ENCODE data around the gene ANKMY2. TPM values are rescaled to one million over a fixed set of nuclear protein-coding genes. Genes with fewer than 3 reads are reported as not detected.

ANKMY2 gene
- total RNA-seq, 1 donor from 2014 or later = 11.3 TPM

- DNase-seq = no peak
- H3K27me3 Mint-ChIP-seq = no peaks in the 10 kb centered on the region
- intact Hi-C loops (cut with micrococcal nuclease) = no loop called here
- no peak for ATAC-seq (ENCODE audit: low read depth)
- H3K36me3 Mint-ChIP-seq (ENCODE audit: low read depth) = no peaks in the 10 kb centered on the region
- no peak overlapping the region for H3K4me3 Mint-ChIP-seq
- H3K27ac Mint-ChIP-seq = no peak overlapping the region
- H3K9me3 Mint-ChIP-seq = no peaks in the 10 kb centered on the region
- CTCF ChIA-PET = no interaction called here
- no peaks in the 10 kb centered on the region for H3K4me1 Mint-ChIP-seq
- POLR2A ChIA-PET = no interaction called here
- TF ChIP-seq CTCF (IDR thresholded peaks at IDR 0.05) = no peak
Observed at GRCh38 chr7:16590424-16590823, 55.1 kb downstream of the ANKMY2 start.

GRCh38 chr7:16589881-16590280, 55.7 kb downstream of the ANKMY2 start:
- H3K9me3 Mint-ChIP-seq = no peaks in the 10 kb centered on the region
- ChIA-PET CTCF (no interaction called here), POLR2A (no interaction called here)
- DNase-seq (no peak), ATAC-seq (ENCODE audit: low read depth) (no peak)
- H3K4me1 Mint-ChIP-seq = no peaks in the 10 kb centered on the region
- no peak overlapping the region for H3K4me3 Mint-ChIP-seq
- TF ChIP-seq CTCF (IDR thresholded peaks at IDR 0.05) = no peak
- H3K27ac Mint-ChIP-seq = no peak overlapping the region
- intact Hi-C loops (cut with micrococcal nuclease) = no loop called here
- H3K36me3 Mint-ChIP-seq (ENCODE audit: low read depth) = no peaks in the 10 kb centered on the region
- no peaks in the 10 kb centered on the region for H3K27me3 Mint-ChIP-seq

- H3K27me3 Mint-ChIP-seq = no peaks in the 10 kb centered on the region
- H3K36me3 Mint-ChIP-seq (ENCODE audit: low read depth) = no peaks in the 10 kb centered on the region
- DNase-seq (no peak), ATAC-seq (ENCODE audit: low read depth) (no peak)
- H3K9me3 Mint-ChIP-seq = no peaks in the 10 kb centered on the region
- ChIA-PET POLR2A (no interaction called here), CTCF (interaction anchor here (1.4 kb wide), 1 partner anchor 23 kb away, joined by 5 read pairs; no protein-coding TSS in a partner anchor)
- intact Hi-C loops (cut with micrococcal nuclease) = no loop called here
- H3K4me3 Mint-ChIP-seq = no peak overlapping the region
- no peak for TF ChIP-seq CTCF (IDR thresholded peaks at IDR 0.05)
- no peak overlapping the region for H3K27ac Mint-ChIP-seq
- H3K4me1 Mint-ChIP-seq = no peaks in the 10 kb centered on the region
Observed at GRCh38 chr7:16587790-16588189, 57.8 kb downstream of the ANKMY2 start.

- intact Hi-C loops (cut with micrococcal nuclease) = no loop called here
- Mint-ChIP-seq H3K36me3 (ENCODE audit: low read depth) (no peaks in the 10 kb centered on the region), H3K4me3 (no peak overlapping the region), H3K9me3 (no peaks in the 10 kb centered on the region), H3K27me3 (no peaks in the 10 kb centered on the region), H3K4me1 (no peaks in the 10 kb centered on the region), H3K27ac (no peak overlapping the region)
- ATAC-seq (ENCODE audit: low read depth) (no peak), DNase-seq (no peak)
- no peak for TF ChIP-seq CTCF (IDR thresholded peaks at IDR 0.05)
- POLR2A ChIA-PET = no interaction called here
- CTCF ChIA-PET = no interaction called here
Observed at GRCh38 chr7:16587129-16587528, 58.4 kb downstream of the ANKMY2 start.

- Mint-ChIP-seq H3K4me1 (no peaks in the 10 kb centered on the region), H3K27me3 (no peaks in the 10 kb centered on the region), H3K27ac (no peak overlapping the region), H3K36me3 (ENCODE audit: low read depth) (no peaks in the 10 kb centered on the region), H3K9me3 (no peaks in the 10 kb centered on the region), H3K4me3 (no peak overlapping the region)
- no peak for ATAC-seq (ENCODE audit: low read depth)
- intact Hi-C loops (cut with micrococcal nuclease) = no loop called here
- no peak for TF ChIP-seq CTCF (IDR thresholded peaks at IDR 0.05)
- DNase-seq = no peak
- CTCF ChIA-PET = no interaction called here
- POLR2A ChIA-PET = no interaction called here
Observed at GRCh38 chr7:16586081-16586874, 59.3 kb downstream of the ANKMY2 start.
